Cardiac fibroblast (primary cell): Measurements from ENCODE around the gene TMEM59.

Experiments used
- DNase-seq, 2 donors: peaks; one replicate each; pipeline versions ENCODE4 v3.0.0 to v3.0.0-alpha.2; 2010; ENCODE audit warnings: low read depth in 2 of 2
- H3K4me3 ChIP-seq, 2 donors: replicated peaks in 1 of 2; 1 replicate in 1 of 2; 2 replicates in 1 of 2; pipeline ENCODE4 v1.5.1; 2011; ENCODE audit warnings: low read depth in 2 of 2, low read length in 2 of 2, mild to moderate bottlenecking in 2 of 2, moderate library complexity in 1 of 2
- TF ChIP-seq, protein P1 (sequence below): IDR thresholded peaks from one replicate; pipeline ENCODE4 v1.5.1; 2011; ENCODE audit warnings: low read depth, mild to moderate bottlenecking, low read length, inconsistent platforms

The TMEM59 gene

DNA sequence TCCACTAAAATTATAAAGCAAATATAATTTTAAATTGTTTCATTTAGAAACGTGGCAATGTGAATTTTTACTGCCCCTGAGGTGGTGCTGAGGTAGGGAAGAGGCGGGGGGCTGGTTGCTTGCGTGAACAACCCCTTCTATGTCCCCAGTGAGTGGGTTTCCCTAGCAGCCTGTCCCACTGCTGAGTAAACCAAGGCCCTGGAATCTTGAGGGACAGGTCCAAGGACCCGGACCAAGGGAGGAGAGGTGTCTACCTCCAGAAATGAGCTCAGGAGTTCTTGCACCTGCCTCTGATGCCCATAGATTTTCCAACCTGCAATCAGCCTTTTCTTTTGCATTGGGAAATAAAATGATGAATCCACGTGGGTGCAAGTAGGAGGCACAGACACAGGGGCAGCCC is 34.4 kb downstream of the TMEM59 start:
- no peak for DNase-seq
- no peak overlapping the region for H3K4me3 ChIP-seq
- TF ChIP-seq, protein P1, sequence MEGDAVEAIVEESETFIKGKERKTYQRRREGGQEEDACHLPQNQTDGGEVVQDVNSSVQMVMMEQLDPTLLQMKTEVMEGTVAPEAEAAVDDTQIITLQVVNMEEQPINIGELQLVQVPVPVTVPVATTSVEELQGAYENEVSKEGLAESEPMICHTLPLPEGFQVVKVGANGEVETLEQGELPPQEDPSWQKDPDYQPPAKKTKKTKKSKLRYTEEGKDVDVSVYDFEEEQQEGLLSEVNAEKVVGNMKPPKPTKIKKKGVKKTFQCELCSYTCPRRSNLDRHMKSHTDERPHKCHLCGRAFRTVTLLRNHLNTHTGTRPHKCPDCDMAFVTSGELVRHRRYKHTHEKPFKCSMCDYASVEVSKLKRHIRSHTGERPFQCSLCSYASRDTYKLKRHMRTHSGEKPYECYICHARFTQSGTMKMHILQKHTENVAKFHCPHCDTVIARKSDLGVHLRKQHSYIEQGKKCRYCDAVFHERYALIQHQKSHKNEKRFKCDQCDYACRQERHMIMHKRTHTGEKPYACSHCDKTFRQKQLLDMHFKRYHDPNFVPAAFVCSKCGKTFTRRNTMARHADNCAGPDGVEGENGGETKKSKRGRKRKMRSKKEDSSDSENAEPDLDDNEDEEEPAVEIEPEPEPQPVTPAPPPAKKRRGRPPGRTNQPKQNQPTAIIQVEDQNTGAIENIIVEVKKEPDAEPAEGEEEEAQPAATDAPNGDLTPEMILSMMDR, result no peak

- no peak within 1 kb of the TSS for H3K4me3 ChIP-seq
- TF ChIP-seq, protein P1, result no peak
- DNase-seq, result no peak
These were observed 35.0 kb downstream of the TMEM59 start, which contains the start of gene LDLRAD1 for GRCh38 chr1:54017979-54018378. Gene LDLRAD1 (minus strand): TSS chr1:54018186. CDS start chr1:54018112, 74 bp downstream.

GRCh38 chr1:54016343-54017282 is 36.4 kb downstream of the TMEM59 start:
- H3K4me3 ChIP-seq, result no peak overlapping the region
- peak; percentile 14 to 56 for DNase-seq
- TF ChIP-seq, protein P1, result no peak

DNA sequence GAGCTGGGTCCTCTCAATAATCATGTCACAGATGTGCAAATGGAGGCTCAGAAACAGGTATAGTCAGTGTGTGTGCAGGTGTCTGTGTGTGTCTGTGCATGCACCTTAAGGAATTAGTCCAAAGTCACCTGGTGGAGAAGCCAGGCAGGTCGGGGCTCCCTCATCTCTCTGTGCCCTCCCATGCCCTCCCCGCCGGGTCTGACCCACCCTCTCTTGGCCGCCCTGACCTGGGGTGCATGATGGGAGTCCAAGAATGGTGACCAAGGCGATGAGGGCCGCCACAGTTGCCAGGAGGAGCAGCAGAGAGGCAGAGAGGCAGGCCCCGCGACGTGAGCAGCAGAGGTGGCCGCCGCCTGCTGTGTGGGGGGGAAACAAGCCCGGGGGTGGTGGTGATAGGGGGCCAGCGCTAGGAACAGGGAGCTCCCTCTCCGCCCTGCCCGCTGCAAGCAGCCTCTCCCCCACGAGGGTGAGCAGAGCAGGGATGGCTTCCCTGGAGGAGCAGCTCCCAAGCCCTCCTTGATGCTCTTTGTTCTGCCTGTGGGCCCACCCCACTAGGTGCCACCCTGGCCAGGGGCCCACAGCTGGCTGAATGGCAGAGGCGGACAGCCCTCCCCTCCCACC is 38.9 kb downstream of the TMEM59 start:
- no peak for DNase-seq
- TF ChIP-seq, protein P1, result no peak

GRCh38 chr1:54013393-54014008 is 39.5 kb downstream of the TMEM59 start:
- H3K4me3 ChIP-seq, result no peak overlapping the region

More for the DNA sequence above, 38.9 kb downstream of the TMEM59 start:
- H3K4me3 ChIP-seq, result no peak overlapping the region

GRCh38 chr1:54012863-54013262 is 40.1 kb downstream of the TMEM59 start:
- no peak for DNase-seq
- H3K4me3 ChIP-seq, result no peak overlapping the region
- TF ChIP-seq, protein P1, result no peak

More at GRCh38 chr1:54013393-54014008, 39.5 kb downstream of the TMEM59 start:
- DNase-seq, result no peak
- TF ChIP-seq, protein P1, result no peak
